Retinal pigment epithelial cell (primary cell): Measurements from ENCODE around the gene PPM1D.

ENCODE experiments used
- DNase-seq: peaks from one replicate; pipeline ENCODE4 v3.0.0-alpha.2; 2010; ENCODE audit warnings: low read depth
- H3K4me3 ChIP-seq: 2 replicates; pipeline ENCODE4 v1.5.1; 2011; ENCODE audit warnings: mild to moderate bottlenecking, low read length, control low read depth, moderate library complexity
- CTCF ChIP-seq: conservative IDR thresholded peaks from 2 replicates; pipeline ENCODE4 v1.5.1; 2011; ENCODE audit warnings: low read depth, low read length, control low read depth, inconsistent platforms

Gene PPM1D

GRCh38 chr17:60695960-60696359, 96.0 kb downstream of the PPM1D start:
- DNase-seq, result no peak
- TF ChIP-seq CTCF, result no peak

GRCh38 chr17:60699090-60699489, 99.1 kb downstream of the PPM1D start:
- no peak for DNase-seq
- no peak for TF ChIP-seq CTCF
- H3K4me3 ChIP-seq, result no peak overlapping the region

More at GRCh38 chr17:60695960-60696359, 96.0 kb downstream of the PPM1D start:
- H3K4me3 ChIP-seq, result no peak overlapping the region

- H3K4me3 ChIP-seq, result no peak overlapping the region
- no peak for TF ChIP-seq CTCF
- no peak for DNase-seq
These were observed 104.2 kb downstream of the PPM1D start for GRCh38 chr17:60704170-60704569.

- DNase-seq, result no peak
- TF ChIP-seq CTCF, result no peak
- no peak overlapping the region for H3K4me3 ChIP-seq
These were observed 112.7 kb downstream of the PPM1D start for GRCh38 chr17:60712675-60713074.

- DNase-seq, result no peak
- H3K4me3 ChIP-seq, result no peak overlapping the region
- TF ChIP-seq CTCF, result no peak
These were observed 113.6 kb downstream of the PPM1D start for GRCh38 chr17:60713608-60714007.
